HUES6 (cell line): Measurements from ENCODE around the gene ICOS.
"Not testable (repeated sequence)": the region's sequence is repeated elsewhere in the genome, so short reads cannot be mapped to it uniquely, and the experiment has no call there.

Experiments used
- H3K27ac ChIP-seq: 2 replicates; pipeline ENCODE4 v1.7.0; 2013; ENCODE audit warnings: low read depth, mild to moderate bottlenecking, low read length, inconsistent platforms
- H3K27me3 ChIP-seq: 2 replicates; pipeline ENCODE4 v1.6.1; 2013; ENCODE audit warnings: low read length; ENCODE audit not compliant: control insufficient read depth, insufficient read depth
- H3K36me3 ChIP-seq: 2 replicates; pipeline ENCODE4 v1.6.1; 2013; ENCODE audit warnings: low read length; ENCODE audit not compliant: control insufficient read depth, insufficient read depth
- H3K4me1 ChIP-seq: 2 replicates; pipeline ENCODE4 v1.6.1; 2013; ENCODE audit warnings: low read length; ENCODE audit not compliant: control insufficient read depth, insufficient read depth
- H3K4me3 ChIP-seq: 2 replicates; pipeline ENCODE4 v1.5.1; 2013; ENCODE audit warnings: low read depth, low read length
- H3K9ac ChIP-seq: one replicate; pipeline ENCODE4 v1.6.1; 2013; ENCODE audit warnings: mild to moderate bottlenecking, low read length
- H3K9me3 ChIP-seq: 2 replicates; pipeline ENCODE4 v1.6.1; 2013; ENCODE audit warnings: low read depth, low read length; ENCODE audit not compliant: control insufficient read depth, insufficient read depth

ICOS gene

GRCh38 chr2:203973000-203973399 lies 36.4 kb downstream of the ICOS start:
- H3K36me3 ChIP-seq: no peaks in the 10 kb centered on the region
- H3K4me1 ChIP-seq: peaks cover 9% of the 10 kb centered on the region
- no peak overlapping the region for H3K4me3 ChIP-seq
- H3K27ac ChIP-seq: no peak overlapping the region
- no peaks in the 10 kb centered on the region; the same call in 1 of the 2 replicates for H3K9me3 ChIP-seq
- no peaks in the 10 kb centered on the region for H3K27me3 ChIP-seq
- no peak overlapping the region for H3K9ac ChIP-seq

DNA sequence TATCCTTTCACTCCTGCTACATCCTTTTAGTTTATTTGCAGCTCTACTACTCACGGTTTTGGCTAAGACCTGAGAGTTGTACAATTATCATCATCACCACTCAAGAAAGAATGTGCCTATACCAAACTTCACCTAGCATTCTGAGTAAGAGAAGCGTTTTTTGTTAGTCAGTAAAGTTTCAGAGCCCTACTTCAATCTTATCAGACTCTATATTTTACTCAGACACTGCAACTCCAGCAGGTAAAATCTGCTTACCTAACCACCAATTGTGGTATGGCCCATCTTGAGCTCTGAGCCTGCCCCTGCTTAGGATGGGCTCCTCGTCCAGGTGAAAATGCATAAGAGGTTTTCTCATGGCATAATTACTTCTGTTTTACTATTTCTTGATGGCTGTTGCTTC lies 37.1 kb downstream of the ICOS start:
- no peak overlapping the region for H3K4me3 ChIP-seq
- H3K27ac ChIP-seq: no peak overlapping the region
- H3K27me3 ChIP-seq: no peaks in the 10 kb centered on the region
- H3K4me1 ChIP-seq: peaks cover 9% of the 10 kb centered on the region
- no peak overlapping the region for H3K9ac ChIP-seq
- no peaks in the 10 kb centered on the region for H3K36me3 ChIP-seq
- no peaks in the 10 kb centered on the region; the same call in 1 of the 2 replicates for H3K9me3 ChIP-seq

DNA sequence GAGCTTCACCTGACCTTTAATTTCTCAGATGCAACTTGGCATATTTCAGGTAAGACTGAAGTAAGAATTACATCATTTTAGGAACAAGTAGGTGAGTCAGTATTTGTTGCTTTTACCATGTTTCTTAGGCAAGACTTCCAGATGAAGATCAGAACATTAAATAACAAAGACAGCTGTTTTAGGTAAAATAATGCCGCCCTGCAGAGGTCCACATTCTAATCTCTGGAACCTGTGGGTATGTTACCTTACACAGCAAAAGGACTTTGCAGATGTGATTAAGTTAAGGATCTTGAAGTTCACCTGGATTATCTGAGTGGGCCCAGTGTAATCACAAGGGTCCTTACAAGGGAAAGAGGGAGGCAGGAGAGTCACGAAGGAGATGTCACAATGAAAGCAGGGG lies 39.3 kb downstream of the ICOS start:
- Histone ChIP-seq H3K4me3 (no peak overlapping the region), H3K36me3 (no peaks in the 10 kb centered on the region), H3K9me3 (no peaks in the 10 kb centered on the region), H3K27me3 (no peaks in the 10 kb centered on the region), H3K4me1 (peaks cover 9% of the 10 kb centered on the region), H3K27ac (no peak overlapping the region), H3K9ac (no peak overlapping the region)

- H3K9ac ChIP-seq: no peak overlapping the region
- no peaks in the 10 kb centered on the region for H3K9me3 ChIP-seq
- H3K27ac ChIP-seq: no peak overlapping the region
- H3K4me1 ChIP-seq: no peaks in the 10 kb centered on the region; the same call in 1 of the 2 replicates
- H3K36me3 ChIP-seq: no peaks in the 10 kb centered on the region
- H3K27me3 ChIP-seq: no peaks in the 10 kb centered on the region
- no peak overlapping the region for H3K4me3 ChIP-seq
Measured at GRCh38 chr2:203982276-203982675, 45.7 kb downstream of the ICOS start.

DNA sequence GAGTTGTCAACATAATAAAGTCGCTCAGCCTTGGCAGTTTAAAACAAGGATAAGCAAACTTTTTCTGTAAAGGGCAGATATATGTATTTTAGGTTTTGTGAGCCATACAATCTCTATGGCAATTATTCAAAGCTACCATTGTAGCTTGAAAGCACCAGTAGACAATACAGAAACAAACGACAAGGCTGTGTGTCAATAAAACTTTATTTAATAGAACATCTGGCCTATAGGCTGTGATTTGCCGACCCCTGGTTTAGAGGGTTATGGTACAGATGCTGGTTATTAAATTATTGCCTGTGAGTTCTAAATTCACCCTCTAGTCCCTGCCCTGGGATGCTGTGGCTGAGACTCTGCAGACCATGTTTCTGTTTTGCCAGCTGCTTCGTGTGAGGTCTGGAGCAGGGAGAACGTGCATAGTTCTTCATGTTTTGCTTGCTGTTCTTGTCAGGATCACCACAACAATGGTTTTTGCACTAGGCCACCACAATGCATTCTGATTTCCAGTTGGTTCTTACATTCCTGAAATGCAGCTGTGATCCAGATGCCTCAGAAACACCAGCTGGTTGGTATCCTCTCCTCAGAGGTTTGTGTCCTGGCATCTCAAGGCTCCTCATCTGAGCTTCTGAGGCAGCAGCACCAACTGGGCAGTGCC lies 46.6 kb downstream of the ICOS start:
- Histone ChIP-seq H3K9ac (no peak overlapping the region), H3K27ac (no peak overlapping the region), H3K4me3 (no peak overlapping the region), H3K9me3 (no peaks in the 10 kb centered on the region), H3K36me3 (no peaks in the 10 kb centered on the region), H3K4me1 (no peaks in the 10 kb centered on the region; the same call in 1 of the 2 replicates), H3K27me3 (no peaks in the 10 kb centered on the region)

DNA sequence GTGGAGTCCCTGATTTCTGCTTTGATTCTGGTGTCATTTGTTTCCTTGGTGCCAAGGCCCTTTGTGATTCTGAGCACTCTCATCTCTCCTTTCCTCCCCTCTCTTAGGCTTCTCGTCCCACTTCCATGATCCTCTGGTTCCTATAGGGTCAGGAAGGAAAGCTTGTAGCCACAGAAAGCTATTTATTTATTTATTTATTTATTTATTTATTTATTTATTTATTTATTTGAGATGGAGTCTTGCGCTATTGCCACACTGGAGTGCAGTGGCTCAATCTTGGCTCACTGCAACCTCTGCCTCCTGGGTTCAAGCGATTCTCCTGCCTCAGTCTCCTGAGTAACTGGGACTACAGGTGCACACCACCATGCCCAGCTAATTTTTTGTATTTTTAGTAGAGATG lies 49.4 kb downstream of the ICOS start:
- not testable (repeated sequence) for H3K36me3 ChIP-seq, H3K9me3 ChIP-seq, H3K27ac ChIP-seq, H3K4me3 ChIP-seq, H3K4me1 ChIP-seq, H3K27me3 ChIP-seq, H3K9ac ChIP-seq

DNA sequence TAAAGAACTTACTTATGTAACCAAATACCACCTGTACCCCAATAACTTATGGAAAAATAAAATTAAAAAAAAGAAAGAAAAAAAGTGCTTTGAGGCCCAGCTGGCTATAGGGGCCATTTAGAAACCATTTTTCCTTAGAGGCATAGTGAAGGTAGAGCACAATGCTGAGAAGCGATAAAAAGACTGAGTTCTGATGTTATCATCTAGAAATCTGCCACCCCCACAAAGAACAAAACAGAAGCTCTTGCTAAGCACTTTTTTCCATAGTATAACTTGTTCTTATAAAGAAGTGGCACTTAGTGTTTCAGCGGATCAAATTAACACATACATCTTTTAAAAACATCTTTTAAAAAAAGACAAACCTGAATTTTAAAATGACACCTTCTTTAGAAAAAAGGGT lies 51.4 kb downstream of the ICOS start:
- Histone ChIP-seq H3K4me1 (no peaks in the 10 kb centered on the region; the same call in 1 of the 2 replicates), H3K27me3 (no peaks in the 10 kb centered on the region), H3K36me3 (no peaks in the 10 kb centered on the region), H3K9me3 (no peaks in the 10 kb centered on the region), H3K4me3 (no peak overlapping the region), H3K9ac (no peak overlapping the region), H3K27ac (no peak overlapping the region)

- H3K4me1 ChIP-seq: no peaks in the 10 kb centered on the region
Measured at GRCh38 chr2:203988500-203989260, 52.1 kb downstream of the ICOS start.

GRCh38 chr2:203989521-203989920 lies 53.0 kb downstream of the ICOS start:
- Histone ChIP-seq H3K36me3 (no peaks in the 10 kb centered on the region), H3K27ac (no peak overlapping the region), H3K9ac (no peak overlapping the region), H3K27me3 (no peaks in the 10 kb centered on the region), H3K4me1 (no peaks in the 10 kb centered on the region), H3K4me3 (no peak overlapping the region), H3K9me3 (no peaks in the 10 kb centered on the region)

More at GRCh38 chr2:203988500-203989260, 52.1 kb downstream of the ICOS start:
- H3K27me3 ChIP-seq: no peaks in the 10 kb centered on the region
- no peaks in the 10 kb centered on the region for H3K36me3 ChIP-seq
- no peak overlapping the region for H3K9ac ChIP-seq
- no peaks in the 10 kb centered on the region for H3K9me3 ChIP-seq
- H3K4me3 ChIP-seq: no peak overlapping the region
- no peak overlapping the region for H3K27ac ChIP-seq

DNA sequence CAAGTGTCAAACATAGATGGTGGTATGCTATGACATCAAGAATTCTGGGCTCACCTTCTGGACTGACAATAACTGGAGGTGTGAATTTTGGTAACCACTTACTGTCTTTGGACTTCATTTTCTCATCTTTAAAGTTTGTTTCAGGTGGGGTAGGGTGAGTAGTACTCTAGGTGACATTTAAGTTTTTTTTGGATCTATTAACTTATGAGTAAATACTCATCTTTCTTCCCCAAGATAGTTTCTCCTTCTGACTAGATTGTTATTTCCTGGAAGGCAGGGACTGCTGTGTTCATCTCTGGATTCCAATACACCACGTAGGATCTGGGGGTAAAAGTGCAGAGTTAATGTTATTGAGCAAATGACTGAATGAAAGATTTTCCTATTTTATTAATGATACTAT lies 55.9 kb downstream of the ICOS start:
- Histone ChIP-seq H3K9me3 (no peaks in the 10 kb centered on the region), H3K36me3 (no peaks in the 10 kb centered on the region), H3K9ac (no peak overlapping the region), H3K27ac (no peak overlapping the region), H3K27me3 (no peaks in the 10 kb centered on the region), H3K4me3 (no peak overlapping the region), H3K4me1 (no peaks in the 10 kb centered on the region)

DNA sequence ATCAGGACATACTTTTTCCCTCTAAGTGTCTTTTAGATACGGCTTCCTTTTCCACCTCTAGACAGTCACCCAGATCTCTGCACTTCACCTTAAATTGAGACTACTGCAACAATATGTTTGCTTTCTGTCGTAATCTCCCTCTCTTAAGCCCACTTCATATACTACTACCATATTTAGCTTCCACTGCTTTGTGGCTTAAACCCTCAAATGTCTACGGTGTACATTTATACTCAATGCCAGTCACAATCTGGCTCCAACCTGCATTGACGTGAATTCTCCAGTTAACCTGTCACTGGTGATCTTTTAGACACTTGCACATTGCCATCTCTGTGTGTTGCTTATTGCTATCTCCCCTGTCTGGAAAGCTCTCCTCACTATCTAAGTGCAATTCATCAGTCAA lies 56.4 kb downstream of the ICOS start:
- Histone ChIP-seq H3K4me1 (no peaks in the 10 kb centered on the region), H3K36me3 (no peaks in the 10 kb centered on the region), H3K27me3 (no peaks in the 10 kb centered on the region), H3K4me3 (no peak overlapping the region), H3K9me3 (no peaks in the 10 kb centered on the region), H3K27ac (no peak overlapping the region), H3K9ac (no peak overlapping the region)
